ENCODE data around the gene TRHDE.

DNA sequence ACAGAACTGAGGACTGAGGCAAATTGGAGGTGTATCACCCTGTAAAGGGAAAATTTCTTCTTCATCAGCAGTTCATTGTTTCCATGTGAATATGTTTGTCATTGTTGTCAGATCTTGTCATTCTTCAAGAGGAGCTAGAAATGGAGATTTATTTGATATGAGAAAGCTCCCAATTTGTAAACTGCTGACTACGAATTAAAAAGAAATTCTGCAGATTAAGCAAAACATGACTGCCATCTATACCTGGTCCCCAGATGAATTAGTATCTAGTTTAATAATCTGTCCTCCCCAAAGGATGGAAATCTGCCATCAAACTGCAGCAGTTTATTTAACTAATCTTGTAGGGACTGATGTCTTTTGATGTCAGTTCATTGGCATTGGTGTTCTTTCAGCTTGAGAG, 162.8 kb downstream of the TRHDE start:
- TF ChIP-seq CTCF (IDR thresholded peaks at IDR 0.05) (no peak), POLR2A (IDR thresholded peaks at IDR 0.05) (no peak)
